GDM1 (cell line): ENCODE measurements around the gene GAS1.

Experiments used
- DNase-seq: peaks from one replicate; lab custom pipeline; 2025; lab: John Stamatoyannopoulos, UW

Gene GAS1, protein sequence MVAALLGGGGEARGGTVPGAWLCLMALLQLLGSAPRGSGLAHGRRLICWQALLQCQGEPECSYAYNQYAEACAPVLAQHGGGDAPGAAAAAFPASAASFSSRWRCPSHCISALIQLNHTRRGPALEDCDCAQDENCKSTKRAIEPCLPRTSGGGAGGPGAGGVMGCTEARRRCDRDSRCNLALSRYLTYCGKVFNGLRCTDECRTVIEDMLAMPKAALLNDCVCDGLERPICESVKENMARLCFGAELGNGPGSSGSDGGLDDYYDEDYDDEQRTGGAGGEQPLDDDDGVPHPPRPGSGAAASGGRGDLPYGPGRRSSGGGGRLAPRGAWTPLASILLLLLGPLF

DNA sequence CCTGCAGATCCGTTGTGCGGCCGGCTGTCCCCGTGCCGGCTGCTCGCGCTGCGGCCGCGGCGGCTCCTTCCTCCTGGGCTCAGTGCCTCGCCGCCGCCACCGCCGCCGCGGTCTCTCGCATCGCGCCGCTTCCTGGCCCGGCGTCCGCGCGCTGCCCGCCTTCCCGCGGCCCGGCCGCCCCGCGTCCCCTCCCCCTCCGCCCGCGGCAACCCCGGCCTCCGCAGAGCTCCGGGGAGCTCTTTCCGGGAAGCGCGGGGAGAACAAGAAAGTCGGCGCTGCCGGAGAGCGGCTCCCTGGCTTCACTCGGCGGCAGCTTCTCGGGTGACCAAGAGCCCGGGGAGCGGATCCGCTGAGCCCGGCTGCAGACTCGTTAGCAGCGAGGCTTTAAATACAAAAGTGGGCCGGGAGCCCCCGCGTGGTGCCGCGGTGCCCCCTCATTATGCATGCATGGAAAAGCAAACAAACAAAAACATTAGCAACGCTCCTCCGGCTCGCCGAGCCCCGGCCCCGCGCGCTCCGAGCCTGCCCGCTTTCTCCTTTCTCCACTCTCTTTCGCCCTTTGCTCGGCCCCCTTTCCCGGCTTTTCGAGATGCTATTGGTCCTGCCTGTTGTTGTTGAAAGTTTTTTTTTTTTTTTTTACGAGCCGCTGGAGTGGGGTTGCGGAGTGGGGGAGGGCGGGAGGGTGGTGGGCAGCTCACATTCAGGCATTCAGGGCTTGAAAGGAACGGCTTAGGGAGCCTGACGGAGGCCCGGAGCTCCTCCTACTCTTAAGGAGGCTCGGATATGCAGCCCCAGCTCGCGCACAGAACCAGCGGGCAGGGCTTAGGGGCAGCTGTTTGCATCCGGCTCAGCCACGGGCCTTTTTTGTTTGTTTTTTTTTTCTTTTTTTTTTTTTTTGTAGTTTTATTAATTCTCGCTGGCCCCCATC is at the start of gene GAS1:
Gene GAS1 (minus strand): TSS at position 361 of the 928 bp plus-strand sequence. CDS start 727 bp downstream, outside the sequence.
- peak; percentile 10 for DNase-seq

DNA sequence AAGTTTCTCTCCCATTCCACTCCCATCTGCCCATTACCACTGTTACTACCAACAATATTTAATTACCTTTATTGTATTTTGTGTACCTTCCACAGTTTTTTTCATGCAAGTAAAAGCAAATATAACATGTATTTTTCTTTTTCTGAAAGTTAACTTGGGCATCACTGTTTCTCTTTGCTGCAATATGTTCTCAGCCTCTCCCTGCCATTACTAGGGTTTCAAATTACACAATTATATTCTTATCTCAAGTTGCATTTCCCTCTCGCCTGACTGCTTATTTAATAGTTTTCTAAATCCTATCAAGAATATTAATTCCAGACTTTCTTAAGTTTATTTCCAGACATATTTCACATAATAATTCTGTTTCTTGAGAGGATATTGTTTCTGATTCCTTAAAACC is 46.9 kb upstream of the GAS1 start:
- no peak for DNase-seq

DNA sequence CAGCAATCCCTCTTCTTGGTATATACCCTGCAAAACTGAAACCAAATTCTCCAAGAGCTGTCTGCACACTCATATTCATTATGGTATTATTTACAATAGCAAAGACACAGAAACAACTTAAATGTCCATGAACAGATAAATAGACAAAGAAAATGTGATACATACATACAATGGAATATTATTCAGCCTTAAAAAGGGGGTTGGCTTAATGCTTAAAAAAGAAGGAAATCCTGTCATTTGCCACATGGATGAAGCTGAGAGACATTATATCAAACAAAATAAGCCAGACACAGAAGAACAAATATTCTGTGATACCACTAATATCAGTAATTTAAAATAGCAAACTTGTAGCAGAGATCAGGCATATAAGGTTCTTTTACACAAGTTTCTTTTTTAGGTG is 46.5 kb upstream of the GAS1 start:
- DNase-seq, result no peak

DNA sequence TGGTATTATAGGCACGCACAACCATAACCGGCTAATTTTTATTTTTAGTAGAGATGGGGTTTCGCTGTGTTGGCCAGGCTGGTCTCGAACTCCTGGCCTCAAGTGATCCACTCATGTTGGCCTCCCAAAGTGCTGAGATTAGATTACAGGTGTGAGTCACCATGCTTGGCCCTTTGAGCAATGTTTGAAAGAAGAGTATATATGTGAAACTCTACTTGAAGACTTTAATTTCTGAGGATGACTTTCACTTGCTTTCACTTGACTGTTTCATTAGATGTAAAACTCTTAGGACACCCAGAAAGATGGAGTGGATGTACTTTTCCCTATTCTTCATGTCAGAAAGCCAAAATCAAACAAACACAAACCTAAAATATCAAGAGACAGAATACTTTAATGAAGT is 43.8 kb upstream of the GAS1 start:
- no peak for DNase-seq

DNA sequence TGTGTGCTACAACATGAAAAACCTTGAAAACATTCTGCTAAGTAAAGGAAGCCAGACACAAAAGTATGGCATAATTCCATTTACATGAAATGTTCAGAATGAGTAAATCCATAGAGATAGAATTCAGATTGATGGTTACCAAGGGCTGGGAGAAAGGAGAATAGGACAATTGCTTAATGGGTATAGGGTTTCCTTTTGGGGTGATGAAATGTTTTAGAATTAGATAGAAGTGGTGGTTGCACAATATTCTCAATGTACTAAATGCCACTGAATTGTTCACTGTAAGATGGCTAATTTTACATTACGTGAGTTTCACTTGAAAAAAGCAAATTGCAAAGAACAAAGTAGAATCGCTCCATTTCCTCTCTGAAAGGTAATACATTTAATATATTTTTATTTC is 43.0 kb upstream of the GAS1 start:
- DNase-seq, result no peak

DNA sequence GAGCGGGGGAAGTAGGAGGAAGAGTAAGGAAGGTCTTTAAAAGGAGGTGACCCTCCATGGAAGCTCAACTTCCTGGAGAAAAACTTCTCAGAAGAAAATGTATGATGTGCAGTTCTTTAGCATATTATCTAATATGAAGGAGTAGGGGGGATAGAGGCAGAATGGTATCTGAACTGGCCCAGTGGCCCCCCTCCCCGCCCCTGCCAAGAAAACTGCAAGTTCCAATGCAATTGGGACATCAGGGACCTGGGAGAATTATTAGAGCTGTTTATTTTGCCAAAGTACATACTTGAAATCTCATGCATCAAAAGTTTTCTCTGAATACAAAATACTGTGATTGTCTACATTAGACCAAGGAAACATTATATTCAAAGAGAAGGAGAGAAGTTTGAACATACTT is 40.6 kb upstream of the GAS1 start:
- no peak for DNase-seq

DNA sequence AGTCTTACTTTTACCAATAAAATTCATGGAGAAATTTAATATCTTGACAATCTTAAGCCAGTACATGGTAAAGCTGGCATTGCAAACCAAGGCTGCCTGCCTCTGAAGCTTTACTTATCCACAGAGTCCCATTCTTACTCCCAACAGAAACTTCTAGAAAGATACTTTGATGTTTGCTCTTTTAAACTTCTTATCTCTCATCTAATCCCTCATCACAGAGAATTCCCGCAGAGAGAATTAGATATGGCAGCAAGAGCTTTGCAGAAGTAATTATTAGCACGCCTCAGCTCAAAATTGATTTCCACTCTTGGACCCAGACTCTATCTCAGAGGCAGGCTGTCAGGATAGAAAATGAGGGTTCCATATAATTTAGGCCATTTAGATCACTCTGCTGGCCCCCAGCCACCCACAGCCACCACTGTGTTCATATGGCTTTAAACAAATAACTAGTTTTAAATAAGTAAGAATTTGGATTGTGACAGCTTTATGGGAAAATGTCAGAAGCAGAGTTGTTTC is 37.9 kb upstream of the GAS1 start:
- DNase-seq, result no peak

DNA sequence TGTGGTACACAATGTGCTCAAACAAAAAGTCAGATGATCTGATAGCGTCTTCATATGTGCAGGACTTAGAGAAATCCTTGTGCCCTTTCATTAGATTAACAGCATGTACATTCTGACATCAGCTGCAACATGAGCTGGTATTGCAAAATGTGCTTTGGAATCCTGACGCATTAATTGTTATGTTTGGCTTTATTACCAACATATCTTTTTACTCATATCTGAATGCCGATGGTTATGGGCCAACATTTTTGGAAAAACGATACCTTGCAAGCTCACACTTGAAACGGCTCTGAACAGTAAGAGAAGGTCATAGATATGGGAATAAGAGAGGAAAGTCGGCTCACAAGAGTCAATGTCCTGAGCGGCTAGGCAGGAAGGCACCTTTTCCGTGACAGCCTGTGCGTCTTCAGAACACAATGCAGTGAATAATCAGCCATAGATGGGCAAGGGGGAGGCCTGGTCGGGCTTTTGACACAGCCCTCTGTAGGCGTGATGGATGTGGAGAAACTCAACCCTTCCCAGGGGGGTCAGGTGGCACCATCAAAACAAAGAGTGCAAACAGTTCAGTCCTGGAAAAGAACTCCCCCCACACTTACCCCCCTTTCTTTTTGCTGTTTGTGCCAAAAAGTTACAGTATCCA is 36.4 kb upstream of the GAS1 start:
- no peak for DNase-seq

DNA sequence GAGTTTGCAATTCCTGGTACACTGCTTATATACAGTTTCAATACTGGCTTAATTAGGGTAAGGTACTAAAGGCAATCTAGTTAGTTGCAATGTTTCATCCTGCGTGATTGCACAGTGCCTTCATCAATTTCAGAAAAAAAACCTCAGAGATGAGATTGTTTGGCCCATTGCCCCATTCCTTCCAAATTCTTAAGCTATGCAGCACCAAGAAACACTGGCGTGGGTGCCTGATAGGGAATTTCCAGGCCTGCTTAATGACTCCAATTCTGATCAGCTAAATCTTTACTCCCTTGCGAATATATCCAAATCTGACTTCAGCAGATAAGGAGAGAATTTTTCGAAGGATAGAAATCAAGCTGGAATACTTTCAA is 35.9 kb upstream of the GAS1 start:
- no peak for DNase-seq

DNA sequence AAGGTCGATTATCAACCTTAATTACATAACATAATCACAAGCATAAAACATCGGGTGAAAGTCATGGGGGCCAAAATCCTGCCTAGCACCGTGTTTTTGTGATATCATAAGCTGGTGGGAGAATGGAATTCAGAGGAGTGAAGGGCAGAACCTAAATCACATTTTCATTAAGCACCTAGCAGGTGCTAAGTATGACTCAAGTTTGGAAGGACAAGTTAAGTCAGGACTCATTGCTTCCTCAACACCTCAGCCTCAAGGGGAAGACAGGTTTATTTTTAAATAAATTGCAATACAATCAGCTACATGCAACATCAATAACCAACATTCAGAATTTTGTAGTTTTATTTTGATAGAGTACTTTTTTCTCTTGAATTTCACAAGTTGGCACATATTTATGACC is 33.5 kb upstream of the GAS1 start:
- DNase-seq, result no peak

DNA sequence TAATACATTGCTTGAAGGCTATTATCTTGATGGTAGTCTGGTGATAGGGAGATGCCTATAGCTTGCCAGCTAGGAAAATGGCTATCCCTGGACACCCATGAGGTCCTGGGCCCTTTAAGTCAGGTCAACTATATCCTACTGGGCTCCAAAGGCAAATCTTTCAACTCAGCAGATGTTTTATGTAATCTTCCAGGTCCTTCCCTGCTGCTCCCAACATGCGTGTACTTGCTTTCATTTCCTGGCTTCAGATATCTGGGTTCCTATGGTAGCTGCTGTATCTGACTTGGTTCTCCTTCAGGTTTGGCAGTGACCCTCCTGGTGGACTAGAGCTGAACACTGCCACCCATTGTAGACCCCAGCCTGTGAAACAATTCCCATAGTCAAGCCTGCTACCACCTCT is 32.4 kb upstream of the GAS1 start:
- DNase-seq, result no peak

DNA sequence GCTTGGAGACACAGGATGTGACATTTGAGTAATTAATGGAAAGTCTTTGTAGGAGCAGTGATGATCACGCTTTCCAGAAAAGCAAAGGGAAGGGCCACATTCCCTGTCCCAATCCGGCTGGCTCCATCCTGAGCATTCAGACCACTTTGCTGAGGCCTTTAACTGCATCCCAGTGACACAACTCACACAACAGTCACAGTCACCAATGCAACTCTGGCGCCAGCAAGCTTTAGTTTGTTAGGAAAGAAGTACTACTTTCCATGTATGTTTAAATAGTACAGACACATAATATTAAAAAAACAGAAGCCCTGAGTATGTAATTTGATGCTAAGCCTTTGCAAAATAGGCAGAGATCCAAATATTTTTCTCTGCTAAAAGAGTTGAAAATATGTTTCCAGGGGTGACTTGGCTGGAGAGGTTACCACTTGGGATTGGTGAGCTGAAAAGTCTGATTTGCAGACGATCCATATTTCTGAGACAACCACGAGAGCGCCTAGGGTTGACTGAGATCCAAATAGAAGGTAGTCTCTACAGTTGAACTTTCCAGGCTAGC is 31.7 kb upstream of the GAS1 start:
- no peak for DNase-seq

DNA sequence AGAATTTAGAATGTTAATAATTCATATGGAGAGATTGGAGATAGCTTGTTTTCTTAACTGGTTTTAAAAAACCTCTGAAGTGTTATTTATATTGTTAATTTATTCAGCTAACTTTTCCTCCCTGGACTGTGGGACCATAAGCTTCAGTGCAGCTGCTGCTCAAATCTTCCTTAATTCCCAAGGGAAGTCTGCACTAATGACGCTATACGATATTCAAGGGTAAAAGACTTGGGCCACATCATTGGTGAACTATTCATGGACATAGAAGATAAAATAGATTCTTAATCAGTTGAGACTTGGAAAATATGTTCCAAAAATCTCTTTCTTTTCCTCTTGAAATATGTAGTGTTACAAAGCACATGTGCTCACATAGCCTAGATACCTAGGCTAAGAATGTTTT is 31.1 kb upstream of the GAS1 start:
- no peak for DNase-seq

DNA sequence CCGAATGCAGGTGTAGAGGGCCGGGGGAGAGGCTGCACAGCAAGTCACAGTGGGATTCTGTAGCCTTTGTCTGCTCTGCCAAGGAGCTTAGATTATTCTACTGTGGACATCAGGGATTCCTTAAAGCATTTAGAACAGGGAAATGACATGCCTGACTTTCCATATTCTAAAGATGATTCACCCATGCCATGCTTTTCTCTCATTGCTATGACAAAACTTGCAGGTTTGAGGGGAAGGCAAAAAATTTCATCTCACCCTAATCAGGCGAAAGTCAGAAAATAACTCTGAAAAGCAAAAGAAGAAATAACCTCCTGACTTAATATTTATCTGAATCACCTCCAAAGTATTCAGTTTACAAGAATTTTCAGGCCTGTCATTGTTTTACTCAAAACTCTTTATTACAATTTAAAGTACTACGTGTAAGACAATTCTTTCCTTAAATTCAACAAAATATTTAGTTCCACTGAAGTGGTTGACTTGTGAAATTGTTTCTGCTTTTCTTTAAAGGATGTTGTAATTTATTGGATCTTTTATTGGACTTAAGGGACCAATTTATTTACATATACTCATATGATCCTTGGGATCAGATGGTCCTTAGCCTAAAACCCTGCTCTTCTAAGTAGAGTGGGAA is 30.0 kb upstream of the GAS1 start:
- no peak for DNase-seq

DNA sequence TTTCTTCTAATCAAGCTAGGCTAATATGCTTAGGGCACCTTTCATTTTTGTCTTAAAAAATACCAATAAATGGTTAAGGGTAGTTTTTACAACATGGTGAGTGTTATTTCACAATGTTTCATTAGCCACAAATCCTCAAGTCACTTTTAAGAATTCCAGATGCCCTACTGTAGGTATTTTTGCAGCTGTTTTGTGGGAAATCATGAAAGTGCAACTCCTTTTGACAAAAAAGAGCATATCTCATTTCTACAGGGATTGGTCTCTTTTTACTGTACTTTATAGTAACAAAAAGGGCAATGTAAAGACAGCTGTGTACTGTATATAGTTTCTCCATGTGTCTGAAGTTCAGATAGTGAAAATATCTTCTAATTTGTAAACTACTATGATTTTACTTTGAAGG is 28.3 kb upstream of the GAS1 start:
- DNase-seq, result no peak

DNA sequence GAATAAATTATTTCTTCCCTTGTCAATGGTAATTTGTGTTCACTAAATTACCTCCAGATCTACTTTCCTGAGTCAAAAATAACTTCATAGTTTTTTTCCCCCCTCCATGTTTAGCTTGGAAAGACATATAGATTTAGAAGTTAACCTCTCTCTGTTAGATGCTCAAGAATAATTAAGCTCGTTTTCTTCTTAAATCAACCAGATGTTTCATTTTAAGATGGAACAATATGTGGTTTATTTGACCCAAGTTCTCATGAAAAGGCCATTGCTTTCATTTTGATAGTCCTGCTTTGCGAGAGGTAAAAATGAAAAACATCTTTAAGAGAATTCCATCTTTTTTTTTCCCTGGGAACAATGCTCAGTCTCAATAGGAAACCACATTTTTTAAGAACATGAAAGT is 27.7 kb upstream of the GAS1 start:
- no peak for DNase-seq

DNA sequence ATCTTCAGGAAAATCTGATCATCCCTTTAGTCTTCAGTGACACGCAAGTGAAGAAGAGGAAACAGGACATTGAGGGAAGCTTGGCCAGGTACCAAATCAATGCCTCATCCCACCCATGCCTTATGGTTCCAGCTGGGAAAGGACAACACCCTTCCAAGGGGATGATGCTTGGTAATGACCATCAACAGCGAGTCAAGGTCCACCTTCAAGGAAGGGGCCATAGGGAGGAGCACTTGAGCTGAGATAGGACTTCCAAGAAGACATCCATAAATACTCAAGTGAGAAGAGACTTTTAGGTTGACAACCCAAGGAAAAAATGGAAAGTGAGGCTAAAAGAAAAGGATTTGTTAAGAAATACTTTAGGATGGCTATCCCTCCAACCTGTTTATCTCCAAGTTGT is 27.1 kb upstream of the GAS1 start:
- no peak for DNase-seq

DNA sequence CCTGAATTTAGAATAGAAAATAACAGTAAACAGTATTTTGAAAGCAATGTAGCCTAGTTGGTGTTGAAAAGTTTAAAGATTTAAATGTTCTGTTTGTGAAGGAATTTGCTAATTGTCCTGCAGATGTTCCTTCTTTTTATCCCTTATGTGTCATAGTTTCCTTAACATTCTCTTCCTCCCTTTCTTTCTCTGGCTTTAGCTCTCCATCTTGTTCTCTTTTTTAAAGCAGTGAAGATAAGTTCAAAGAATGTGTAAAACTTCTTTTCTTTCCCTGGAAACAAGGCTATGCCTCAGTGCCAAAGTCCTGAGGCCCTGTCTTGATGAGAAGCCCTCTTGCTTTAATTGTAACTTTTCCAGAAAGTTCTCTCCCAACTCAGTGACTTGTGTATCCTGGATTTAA is 24.4 kb upstream of the GAS1 start:
- no peak for DNase-seq

DNA sequence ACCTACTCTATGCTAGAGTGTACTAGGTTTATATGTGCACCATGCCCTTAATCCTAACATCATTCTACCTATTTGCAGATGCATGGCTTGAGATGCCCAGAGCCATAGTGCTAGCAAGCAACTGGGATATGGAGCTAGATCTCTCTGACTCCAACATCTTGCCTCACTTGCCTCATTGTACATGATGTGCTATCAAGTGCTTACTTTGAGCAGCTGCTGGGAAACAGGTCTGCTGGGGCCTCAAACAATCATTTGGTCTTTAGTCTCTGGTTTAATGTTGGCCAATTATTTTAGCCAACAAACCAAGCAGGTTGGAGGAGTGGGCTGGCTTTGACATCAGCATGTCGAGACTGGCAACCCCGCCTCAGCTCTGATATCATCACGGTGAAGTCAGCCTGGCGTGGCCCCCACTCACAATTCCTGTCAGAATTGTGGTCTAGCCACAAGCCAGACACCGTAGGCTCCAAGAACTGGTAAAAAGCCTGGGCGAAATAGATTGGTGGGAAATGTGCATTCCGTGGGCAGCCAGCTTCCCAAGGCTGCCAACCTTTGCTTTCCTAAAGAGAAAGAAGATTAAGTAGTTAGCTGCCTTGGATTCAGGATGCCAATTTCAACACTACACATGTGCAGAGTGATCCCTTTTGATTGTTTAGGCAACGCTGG is 21.1 kb upstream of the GAS1 start:
- DNase-seq, result no peak

DNA sequence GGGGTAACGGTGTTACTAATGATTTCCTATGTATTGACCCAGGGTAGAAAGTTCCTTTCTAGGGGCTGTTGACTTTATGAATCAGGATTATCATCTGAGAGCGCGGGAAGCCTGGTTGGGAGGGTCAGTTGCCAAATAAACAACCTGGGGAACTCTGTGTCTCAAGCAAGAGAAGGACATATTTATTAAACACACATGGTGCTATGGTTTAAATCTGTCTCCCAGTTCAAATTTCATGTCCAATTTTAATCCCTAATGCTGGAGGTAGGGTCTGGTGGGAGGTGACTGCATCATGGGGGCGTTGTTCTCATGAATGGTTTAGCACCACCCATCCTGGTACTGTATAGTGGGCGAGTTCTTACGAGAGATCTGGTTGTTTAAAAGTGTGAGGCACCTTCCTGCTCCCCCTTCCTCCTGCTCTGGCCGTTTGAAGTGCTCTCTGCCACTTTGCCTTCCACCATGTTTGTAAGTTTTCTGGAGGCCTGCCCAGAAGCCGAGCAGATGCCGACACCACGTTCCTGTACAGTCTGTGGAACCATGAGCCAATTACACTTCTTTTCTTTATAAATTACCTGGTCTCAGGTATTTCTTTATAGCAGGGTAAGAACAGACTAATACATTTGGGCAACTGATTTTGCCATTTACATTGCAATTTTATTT is 19.7 kb upstream of the GAS1 start:
- DNase-seq, result no peak
